HEK293T (cell line): ENCODE results near the gene GADD45A.

Experiments
- HDGF ChIP-seq: fragments of 450-650 bp; IDR thresholded peaks from 2 replicates; pipeline ENCODE4 v1.6.1; 2017; ENCODE audit warnings: antibody characterized with exemption, borderline replicate concordance
- SUZ12 ChIP-seq: fragments of 450-650 bp; IDR thresholded peaks from 2 replicates; pipeline ENCODE4 v1.6.1; 2016; ENCODE audit warnings: mild to moderate bottlenecking
- ZNF384 ChIP-seq: fragments of 450-650 bp; IDR thresholded peaks from 2 replicates; pipeline ENCODE4 v1.6.1; 2016
- TF ChIP-seq, protein P1 (sequence below): fragments of 450-650 bp; IDR thresholded peaks from 2 replicates; pipeline ENCODE4 v1.6.1; 2016

DNA sequence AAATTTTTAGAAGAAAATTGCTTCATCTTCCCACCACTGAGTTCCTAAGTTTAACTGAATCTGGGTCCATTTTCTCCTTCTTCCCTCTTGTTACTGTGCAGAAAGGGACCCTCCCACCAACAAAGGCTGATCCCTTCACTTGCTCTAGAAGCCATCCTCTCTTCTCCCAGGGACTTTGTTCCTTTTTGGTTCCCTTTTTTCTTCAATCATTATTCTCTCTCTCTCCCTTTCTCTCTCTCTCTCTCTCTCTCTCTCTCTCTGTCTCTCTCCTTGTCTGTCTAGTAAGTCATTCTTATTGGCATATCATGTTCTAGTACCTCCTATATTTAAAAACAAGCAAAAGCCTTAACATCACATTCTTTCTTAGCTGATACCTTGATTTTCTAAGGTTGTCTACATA lies 31.7 kb upstream of the GADD45A start:
- TF ChIP-seq, protein P1, sequence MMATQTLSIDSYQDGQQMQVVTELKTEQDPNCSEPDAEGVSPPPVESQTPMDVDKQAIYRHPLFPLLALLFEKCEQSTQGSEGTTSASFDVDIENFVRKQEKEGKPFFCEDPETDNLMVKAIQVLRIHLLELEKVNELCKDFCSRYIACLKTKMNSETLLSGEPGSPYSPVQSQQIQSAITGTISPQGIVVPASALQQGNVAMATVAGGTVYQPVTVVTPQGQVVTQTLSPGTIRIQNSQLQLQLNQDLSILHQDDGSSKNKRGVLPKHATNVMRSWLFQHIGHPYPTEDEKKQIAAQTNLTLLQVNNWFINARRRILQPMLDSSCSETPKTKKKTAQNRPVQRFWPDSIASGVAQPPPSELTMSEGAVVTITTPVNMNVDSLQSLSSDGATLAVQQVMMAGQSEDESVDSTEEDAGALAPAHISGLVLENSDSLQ = no peak
- TF ChIP-seq ZNF384 (no peak), SUZ12 (no peak), HDGF (no peak)
